Neuronal stem cell (in vitro differentiated cells): ENCODE data around the gene CCDC187.

Experiments used
- DNase-seq: peaks from one replicate; pipeline ENCODE4 v3.0.0-alpha.2; 2013; ENCODE audit warnings: low spot score
- H2AFZ ChIP-seq: one replicate; pipeline ENCODE4 v1.6.1; 2013; ENCODE audit warnings: mild to moderate bottlenecking, low read length, inconsistent platforms
- H2AK5ac ChIP-seq: 2 replicates; pipeline ENCODE4 v1.6.1; 2013; ENCODE audit warnings: low read depth, mild to moderate bottlenecking, inconsistent platforms, low read length, moderate library complexity, mixed read lengths
- H2BK120ac ChIP-seq: 2 replicates; pipeline ENCODE4 v1.6.1; 2013; ENCODE audit warnings: low read depth, mild to moderate bottlenecking, inconsistent platforms, low read length, moderate library complexity, mixed read lengths
- H2BK12ac ChIP-seq: one replicate; pipeline ENCODE4 v1.6.1; 2013; ENCODE audit warnings: low read length, inconsistent platforms
- H2BK15ac ChIP-seq: 2 replicates; pipeline ENCODE4 v1.6.1; 2013; ENCODE audit warnings: mild to moderate bottlenecking, low read length, inconsistent platforms, mixed read lengths
- H2BK5ac ChIP-seq: one replicate; pipeline ENCODE4 v1.6.1; 2013; ENCODE audit warnings: inconsistent platforms, mild to moderate bottlenecking, low read length, moderate library complexity
- H3K14ac ChIP-seq: one replicate; pipeline ENCODE4 v1.6.1; 2013; ENCODE audit warnings: low read length, inconsistent platforms
- H3K18ac ChIP-seq: 2 replicates; pipeline ENCODE4 v1.6.1; 2013; ENCODE audit warnings: low read length, inconsistent platforms
- H3K23ac ChIP-seq: 2 replicates; pipeline ENCODE4 v1.6.1; 2013; ENCODE audit warnings: low read depth, mild to moderate bottlenecking, mixed read lengths, low read length, inconsistent platforms; ENCODE audit not compliant: poor library complexity
- H3K27ac ChIP-seq: replicated peaks from 3 replicates; pipeline ENCODE4 v1.5.1; 2013; ENCODE audit warnings: low read length, inconsistent platforms
- H3K27me3 ChIP-seq, 3 experiments: 2 replicates each; pipeline ENCODE4 v1.6.1; 2013; ENCODE audit warnings: low read length in 3 of 3, mild to moderate bottlenecking in 2 of 3, inconsistent platforms in 1 of 3, low read depth in 1 of 3, mixed read lengths in 1 of 3, moderate library complexity in 1 of 3; ENCODE audit not compliant: control insufficient read depth in 3 of 3, insufficient read depth in 3 of 3
- H3K36me3 ChIP-seq, 2 donors: replicated peaks in 1 of 2; 2 replicates each; pipeline ENCODE4 v1.6.1; 2013; ENCODE audit warnings: low read length in 2 of 2; ENCODE audit not compliant: control insufficient read depth in 2 of 2, insufficient read depth in 2 of 2
- H3K4ac ChIP-seq: 2 replicates; pipeline ENCODE4 v1.6.1; 2013; ENCODE audit warnings: inconsistent platforms, mild to moderate bottlenecking, low read length, moderate library complexity
- H3K4me1 ChIP-seq, 2 donors: 1 replicate in 1 of 2; 2 replicates in 1 of 2; pipeline ENCODE4 v1.6.1; 2013; ENCODE audit warnings: low read length in 2 of 2, low read depth in 1 of 2; ENCODE audit not compliant: control insufficient read depth in 2 of 2, insufficient read depth in 1 of 2
- H3K4me2 ChIP-seq: one replicate; pipeline ENCODE4 v1.6.1; 2013; ENCODE audit warnings: mild to moderate bottlenecking, low read length, inconsistent platforms; ENCODE audit not compliant: insufficient read depth, poor library complexity, severe bottlenecking
- H3K4me3 ChIP-seq, 2 donors: 2 replicates each; pipeline ENCODE4 v1.5.1; 2013; ENCODE audit warnings: low read length in 2 of 2, mild to moderate bottlenecking in 2 of 2, inconsistent platforms in 1 of 2, moderate library complexity in 1 of 2
- H3K79me1 ChIP-seq: one replicate; pipeline ENCODE4 v1.6.1; 2013; ENCODE audit warnings: low read depth, mild to moderate bottlenecking, inconsistent platforms, low read length, moderate library complexity
- H3K9ac ChIP-seq: one replicate; pipeline ENCODE4 v1.6.1; 2013; ENCODE audit warnings: mild to moderate bottlenecking, low read depth, low read length, inconsistent platforms; ENCODE audit not compliant: poor library complexity
- H3K9me3 ChIP-seq, 2 donors: replicated peaks in 1 of 2; 2 replicates each; pipeline versions ENCODE3 to v1.6.1; 2013; ENCODE audit warnings: low read length in 2 of 2, mild to moderate bottlenecking in 2 of 2, inconsistent platforms in 1 of 2, low read depth in 1 of 2, mixed read lengths in 1 of 2, moderate library complexity in 1 of 2; ENCODE audit not compliant: control insufficient read depth in 2 of 2, insufficient read depth in 1 of 2
- H4K8ac ChIP-seq: one replicate; pipeline ENCODE4 v1.6.1; 2013; ENCODE audit warnings: low read depth, mild to moderate bottlenecking, inconsistent platforms, low read length, moderate library complexity
- H4K91ac ChIP-seq: one replicate; pipeline ENCODE4 v1.6.1; 2013; ENCODE audit warnings: low read length, low read depth, mild to moderate bottlenecking, inconsistent platforms; ENCODE audit not compliant: poor library complexity
- WGBS, 2 donors: extraction: QIAGEN DNeasy Blood & Tissue Kit; methylation state at CpG; one replicate each; pipeline ENCODE4 v1.1.7; 2013; ENCODE audit warnings: missing lambda C conversion rate in 2 of 2, mixed read lengths in 1 of 2; ENCODE audit not compliant: insufficient read length in 2 of 2, insufficient replicate concordance in 1 of 2; ENCODE audit errors: extremely low coverage in 2 of 2; 5-methylcytosine and 5-hydroxymethylcytosine counted together

The CCDC187 gene

GRCh38 chr9:136343884-136344269 is 40.0 kb upstream of the CCDC187 start:
- Histone ChIP-seq H4K8ac (peak overlapping the region; percentile 97), H3K9me3 (no peaks in the 10 kb centered on the region), H3K4me3 (no peak overlapping the region), H3K4ac (peak overlapping the region; percentile 96), H3K4me2 (no peak overlapping the region), H2BK15ac (peak overlapping the region; percentile 72), H2AK5ac (peak overlapping the region; percentile 100), H2BK12ac (peak overlapping the region; percentile 100), H3K9ac (peak overlapping the region; percentile 4), H3K27ac (no peak overlapping the region), H2BK120ac (peak overlapping the region; percentile 25), H3K4me1 (peaks cover 16 to 25% of the 10 kb centered on the region in 2 donors), H2BK5ac (no peak overlapping the region), H3K36me3 (peaks cover 18 to 43% of the 10 kb centered on the region in 2 donors), H3K27me3 (no peaks in the 10 kb centered on the region), H4K91ac (peak overlapping the region; percentile 85), H3K23ac (peak overlapping the region; percentile 62), H2AFZ (no peak overlapping the region), H3K18ac (peak overlapping the region; percentile 98), H3K79me1 (peaks cover 14% of the 10 kb centered on the region), H3K14ac (peak overlapping the region; percentile 100)
- no peak for DNase-seq
- no CpG with 5 or more reads among the region's 24 CpGs for WGBS, 2 donors

- H3K79me1 ChIP-seq: peaks cover 17% of the 10 kb centered on the region
- H2AFZ ChIP-seq: no peak overlapping the region
- peak overlapping the region; percentile 98 for H3K18ac ChIP-seq
- no peaks in the 10 kb centered on the region for H3K27me3 ChIP-seq
- peak overlapping the region; percentile 100 for H2BK12ac ChIP-seq
- WGBS, 2 donors: no CpG with 5 or more reads among the region's 23 CpGs
- H3K4me1 ChIP-seq: peaks cover 16 to 25% of the 10 kb centered on the region in 2 donors
- no peaks in the 10 kb centered on the region for H3K9me3 ChIP-seq
- peak overlapping the region; percentile 72 for H2BK15ac ChIP-seq
- H2BK120ac ChIP-seq: peak overlapping the region; percentile 25
- peak overlapping the region; percentile 100 for H2AK5ac ChIP-seq
- peak overlapping the region; percentile 84 for H3K4me2 ChIP-seq
- peak overlapping the region; percentile 78 for H3K9ac ChIP-seq
- H4K8ac ChIP-seq: peak overlapping the region; percentile 97
- H3K14ac ChIP-seq: peak overlapping the region; percentile 100
- DNase-seq: no peak
- peak overlapping the region; percentile 99 for H4K91ac ChIP-seq
- H3K4ac ChIP-seq: peak overlapping the region; percentile 96
- H3K23ac ChIP-seq: peak overlapping the region; percentile 62
- H3K4me3 ChIP-seq: peak overlapping the region in 1 of 2 donors; percentile 28
- H2BK5ac ChIP-seq: peak overlapping the region; percentile 94
- H3K27ac ChIP-seq: peak overlapping the region; percentile 57
- H3K36me3 ChIP-seq: peaks cover 24 to 44% of the 10 kb centered on the region in 2 donors
Measured at GRCh38 chr9:136343121-136343883, 39.4 kb upstream of the CCDC187 start.

DNA sequence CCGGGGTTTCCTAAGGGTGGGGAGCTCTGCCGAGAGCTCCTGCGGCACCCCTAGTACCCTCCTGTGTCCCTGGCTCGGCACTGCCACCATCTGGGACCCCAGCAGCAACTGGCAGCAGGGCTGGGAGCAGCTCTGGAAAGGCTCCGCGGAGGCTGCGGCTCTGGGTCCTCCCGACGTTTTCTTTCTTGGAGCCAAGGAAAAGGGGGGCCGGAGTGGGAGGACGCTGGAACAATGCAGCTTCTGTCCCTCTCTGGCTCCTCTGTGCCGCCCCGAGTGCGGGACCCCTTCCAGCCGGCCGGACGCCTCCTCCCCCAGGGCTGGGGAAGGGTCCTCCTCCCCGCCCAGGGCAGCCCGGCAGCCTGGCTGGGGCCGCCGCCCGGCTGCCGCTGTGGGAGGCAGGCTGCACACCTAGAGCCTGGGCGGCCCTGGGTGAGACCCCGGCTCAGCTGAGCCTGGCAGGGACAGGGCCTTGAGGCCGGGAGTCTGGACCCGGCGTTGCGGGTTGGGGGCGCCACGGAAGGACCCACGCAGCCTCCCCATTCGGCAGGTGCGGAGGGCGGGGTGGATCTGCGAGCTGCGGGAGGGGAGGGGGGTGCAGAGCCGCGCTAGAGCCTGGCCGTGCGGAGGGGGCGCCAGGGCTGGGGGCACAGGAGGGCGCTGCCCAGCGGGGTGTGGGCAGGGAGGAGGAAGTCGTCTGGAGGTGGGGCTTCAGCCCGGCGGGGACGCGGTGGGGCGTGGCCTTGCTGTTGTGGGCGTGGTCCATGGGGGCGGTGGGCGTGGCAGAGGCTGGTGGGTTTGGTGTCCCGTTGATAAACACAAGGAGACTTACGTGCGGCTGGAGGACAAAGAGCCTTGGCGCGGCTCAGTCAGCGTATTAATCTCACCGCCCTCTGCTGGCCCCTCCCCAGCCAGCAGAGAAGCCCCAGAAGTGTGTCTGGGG is 38.6 kb upstream of the CCDC187 start:
- H4K8ac ChIP-seq: no peak overlapping the region
- no CpG with 5 or more reads among the region's 60 CpGs for WGBS, 2 donors
- H3K4me3 ChIP-seq: peak overlapping the region in 1 of 2 donors; percentile 71
- H2AFZ ChIP-seq: no peak overlapping the region
- peak overlapping the region; percentile 38 for H3K14ac ChIP-seq
- peaks cover 16 to 25% of the 10 kb centered on the region in 2 donors for H3K4me1 ChIP-seq
- H3K4ac ChIP-seq: peak overlapping the region; percentile 76
- peak overlapping the region; percentile 41 for H2BK12ac ChIP-seq
- H3K79me1 ChIP-seq: peaks cover 17% of the 10 kb centered on the region
- H3K36me3 ChIP-seq: peaks cover 27 to 53% of the 10 kb centered on the region in 2 donors
- H3K18ac ChIP-seq: peak overlapping the region; percentile 99
- peak overlapping the region; percentile 94 for H2BK5ac ChIP-seq
- DNase-seq: peak; percentile 94
- peak overlapping the region; percentile 84 for H3K9ac ChIP-seq
- H2BK120ac ChIP-seq: peak overlapping the region; percentile 94
- H3K27ac ChIP-seq: peak overlapping the region; percentile 68
- peak overlapping the region; percentile 62 for H3K23ac ChIP-seq
- H3K9me3 ChIP-seq: no peaks in the 10 kb centered on the region
- no peaks in the 10 kb centered on the region for H3K27me3 ChIP-seq
- H2BK15ac ChIP-seq: peak overlapping the region; percentile 97
- H3K4me2 ChIP-seq: peak overlapping the region; percentile 84
- no peak overlapping the region for H4K91ac ChIP-seq
- H2AK5ac ChIP-seq: peak overlapping the region; percentile 100
